Measurements from ENCODE around the gene DNAH17.
"Not testable (repeated sequence)": the region's sequence is repeated elsewhere in the genome, so short reads cannot be mapped to it uniquely, and the experiment has no call there.

The DNAH17 gene

DNA sequence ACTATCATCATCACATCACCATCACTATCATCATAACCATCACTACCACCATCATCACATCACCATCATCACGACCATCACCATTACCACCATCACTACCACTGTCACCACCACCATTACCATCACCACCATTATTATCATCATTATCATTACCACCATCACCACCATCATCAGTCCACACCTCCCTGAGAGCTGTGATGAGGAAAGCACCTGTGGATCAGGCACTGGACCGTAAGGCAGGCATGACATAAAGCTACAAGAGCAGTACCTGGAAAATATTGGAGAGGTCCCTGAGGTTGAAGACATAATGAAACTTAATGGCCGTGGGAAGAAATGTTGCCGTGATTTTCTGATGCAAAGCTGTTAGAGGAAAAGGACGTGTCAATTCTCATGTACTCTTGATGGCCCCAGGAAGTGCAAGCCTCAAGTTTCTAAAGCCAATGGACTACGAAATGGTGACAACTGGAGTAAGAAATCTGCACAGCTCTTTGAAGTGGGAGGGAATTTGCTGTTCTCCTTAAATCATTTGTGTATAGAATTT, 98.4 kb downstream of the DNAH17 start:
- no peak for DNase-seq (ENCODE audit: low spot score)

DNA sequence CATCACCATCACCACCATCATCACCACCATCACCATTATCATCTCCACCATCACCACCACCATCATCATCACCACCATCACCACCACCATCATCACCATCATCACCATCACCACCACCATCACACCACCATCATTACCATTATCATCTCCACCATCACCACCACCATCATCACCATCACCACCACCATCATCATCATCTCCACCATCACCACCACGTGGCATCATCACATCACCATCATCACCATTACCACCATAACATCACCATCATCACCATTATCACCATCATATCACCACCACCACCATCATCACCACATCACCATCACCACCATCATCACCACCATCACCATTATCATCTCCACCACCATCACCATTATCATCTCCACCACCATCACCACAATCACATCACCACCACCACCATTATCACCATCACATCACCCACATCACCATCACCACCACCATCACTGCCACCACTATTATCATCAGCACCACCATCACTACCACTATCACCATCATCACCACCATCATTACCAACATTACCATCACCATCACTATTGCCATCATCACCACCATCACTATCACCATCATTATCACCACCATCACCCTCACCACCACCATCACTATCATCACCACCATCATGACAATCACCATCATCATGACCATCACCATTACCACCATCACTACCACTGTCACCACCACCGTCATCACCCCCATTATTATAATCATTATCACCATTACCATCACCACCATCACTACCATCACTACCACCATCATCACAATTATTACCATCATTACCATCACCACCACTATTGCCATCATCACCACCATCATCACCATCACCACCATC, 99.1 kb downstream of the DNAH17 start:
- no peak for DNase-seq (ENCODE audit: low spot score)

DNA sequence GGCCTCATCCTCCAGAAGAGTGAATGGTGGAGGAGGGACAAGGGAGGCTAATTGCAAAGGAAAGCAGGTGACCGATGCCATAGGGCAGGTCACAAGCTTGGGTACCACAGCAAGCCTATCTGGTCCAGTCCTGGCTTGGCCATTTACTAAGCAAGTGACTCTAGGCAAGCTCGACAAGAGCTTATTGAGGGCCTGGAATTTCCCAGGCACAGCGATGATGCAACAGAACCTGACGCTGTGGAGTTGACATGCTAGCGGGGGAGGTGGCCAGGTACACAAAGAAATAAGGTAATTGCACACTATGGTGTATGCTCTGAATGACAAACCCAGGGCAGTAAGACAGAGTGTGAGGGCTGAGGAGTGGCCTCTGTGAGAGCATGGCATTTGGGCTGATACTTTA, 100.2 kb downstream of the DNAH17 start:
- no peak for DNase-seq (ENCODE audit: low spot score)

DNA sequence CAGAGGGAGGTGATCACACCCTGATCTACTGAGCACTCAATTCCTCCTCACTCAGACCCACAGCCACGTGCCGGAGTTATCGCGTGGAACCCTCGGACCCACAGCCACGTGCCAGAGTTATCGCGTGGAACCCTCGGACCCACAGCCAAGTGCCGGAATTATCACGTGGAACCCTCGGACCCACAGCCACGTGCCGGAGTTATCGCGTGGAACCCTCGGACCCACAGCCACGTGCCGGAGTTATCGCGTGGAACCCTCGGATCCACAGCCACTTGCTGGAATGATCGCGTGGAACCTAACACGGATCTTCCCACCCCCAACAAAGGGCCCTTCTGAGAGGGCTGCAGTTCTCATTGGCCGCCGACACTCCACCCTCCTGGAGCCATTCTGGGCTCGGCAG, 101.0 kb downstream of the DNAH17 start:
- DNase-seq (ENCODE audit: low spot score): no peak

DNA sequence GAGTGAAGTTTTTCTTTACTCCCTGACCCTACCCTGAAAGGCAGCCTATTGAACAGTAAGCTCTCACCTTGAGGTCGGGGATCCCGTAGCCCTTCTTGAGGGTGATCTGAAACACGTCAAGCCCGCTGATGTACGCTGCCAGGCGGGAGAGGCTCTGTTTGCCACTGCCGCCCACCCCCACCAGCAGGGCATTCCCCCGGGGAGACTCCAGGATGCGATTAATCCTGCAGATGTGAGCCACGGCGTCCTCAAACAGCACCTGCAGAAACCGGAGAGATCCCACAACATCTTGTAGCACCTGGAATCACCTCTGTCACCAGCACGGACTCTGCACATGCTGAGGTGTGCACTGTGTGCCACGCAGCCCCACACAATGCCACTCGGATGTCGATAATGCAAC, 102.0 kb downstream of the DNAH17 start:
- no peak for DNase-seq (ENCODE audit: low spot score)

DNA sequence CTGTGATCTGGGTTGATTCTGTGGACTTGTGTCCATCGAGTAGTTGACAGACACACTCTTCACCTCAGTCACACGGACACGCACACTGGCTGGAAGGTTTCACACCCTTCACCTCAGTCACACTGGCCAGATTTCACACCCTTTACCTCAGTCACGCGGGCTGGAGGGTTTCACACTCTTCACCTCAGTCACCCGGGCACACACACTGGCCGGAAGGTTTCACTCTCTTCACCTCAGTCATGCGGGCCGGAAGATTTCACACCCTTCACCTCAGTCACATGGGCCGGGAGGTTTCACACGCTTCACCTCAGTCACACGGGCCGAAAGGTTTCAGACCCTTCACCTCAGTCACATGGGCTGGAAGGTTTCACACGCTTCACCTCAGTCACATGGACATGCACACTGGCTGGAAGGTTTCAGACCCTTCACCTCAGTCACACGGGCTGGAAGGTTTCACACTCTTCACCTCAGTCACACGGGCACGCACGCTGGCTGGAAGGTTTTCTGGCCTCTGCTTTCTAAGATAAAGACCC, 102.5 kb downstream of the DNAH17 start:
- no peak for DNase-seq (ENCODE audit: low spot score)

DNA sequence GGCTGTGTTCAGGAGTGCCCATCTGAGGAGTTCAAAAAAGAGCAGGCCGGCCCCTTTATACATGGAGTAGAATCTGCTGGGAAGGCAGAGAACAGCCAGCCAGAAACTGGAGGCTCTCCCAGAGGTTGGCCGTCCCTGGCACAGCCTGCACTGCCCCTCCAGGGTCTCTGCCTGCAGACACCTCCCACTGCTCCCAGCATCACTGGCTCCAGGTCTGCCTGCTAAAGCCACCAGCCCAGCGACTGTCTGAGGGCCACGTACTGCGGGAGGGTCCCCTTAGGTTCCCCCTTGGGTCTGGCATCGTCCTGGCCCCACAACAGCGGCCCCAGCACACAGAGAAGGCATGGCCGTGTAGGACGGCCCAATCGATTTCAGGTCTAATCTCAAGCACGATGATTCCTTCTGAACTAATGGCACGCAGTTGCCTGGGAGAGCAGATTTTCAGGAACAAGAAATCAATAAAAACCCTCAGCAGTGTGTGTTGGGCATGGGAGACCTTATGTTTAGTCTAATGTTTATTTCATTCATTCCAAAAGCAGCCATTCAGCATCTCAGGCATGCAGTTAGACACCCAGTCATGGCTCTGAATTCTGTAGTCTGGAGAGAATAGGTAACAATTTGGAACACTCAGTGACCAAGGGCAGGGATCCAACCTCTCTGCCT, 103.1 kb downstream of the DNAH17 start:
- no peak for DNase-seq (ENCODE audit: low spot score)

DNA sequence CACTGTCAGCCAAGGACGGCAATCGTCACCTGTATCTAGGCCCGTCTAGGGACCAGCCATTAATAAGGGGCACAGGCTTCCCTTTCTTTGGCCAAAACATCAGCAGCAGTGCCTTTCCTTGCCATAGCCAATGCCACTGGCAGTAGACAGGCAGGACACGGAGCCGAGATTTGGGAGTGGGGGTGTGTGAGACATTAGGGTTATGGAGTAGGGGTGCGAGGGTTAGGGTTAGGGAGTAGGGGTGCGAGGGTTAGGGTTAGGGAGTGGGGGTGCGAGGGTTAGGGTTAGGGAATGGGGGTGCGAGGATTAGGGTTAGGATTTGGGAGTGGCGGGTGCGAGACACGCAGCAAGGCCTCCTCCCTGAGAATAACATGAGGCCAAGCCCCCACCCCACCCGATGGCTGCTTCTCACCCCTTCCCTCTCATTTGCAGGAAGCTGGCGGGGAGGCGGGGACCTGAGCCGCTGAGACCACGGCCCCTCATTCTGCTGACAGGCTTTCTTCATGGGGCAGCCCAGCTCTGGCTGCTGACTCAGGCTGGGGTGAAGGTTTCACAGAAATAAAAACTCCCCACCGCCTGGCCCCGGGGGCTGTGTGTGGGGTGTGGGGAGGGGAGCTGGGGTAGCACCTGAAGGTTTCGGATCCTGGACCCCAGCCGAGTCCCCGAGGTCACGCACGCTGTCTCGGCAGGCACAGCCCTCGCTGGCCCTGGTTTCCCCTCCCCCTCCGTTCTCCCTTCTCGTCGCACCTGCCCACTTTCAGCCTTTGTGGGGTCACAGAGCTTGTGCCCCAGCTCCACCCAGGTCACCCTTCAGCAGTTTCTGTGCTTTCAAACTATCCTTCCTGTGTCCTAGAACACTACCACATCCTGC, 104.9 kb downstream of the DNAH17 start:
- DNase-seq (ENCODE audit: low spot score): no peak

DNA sequence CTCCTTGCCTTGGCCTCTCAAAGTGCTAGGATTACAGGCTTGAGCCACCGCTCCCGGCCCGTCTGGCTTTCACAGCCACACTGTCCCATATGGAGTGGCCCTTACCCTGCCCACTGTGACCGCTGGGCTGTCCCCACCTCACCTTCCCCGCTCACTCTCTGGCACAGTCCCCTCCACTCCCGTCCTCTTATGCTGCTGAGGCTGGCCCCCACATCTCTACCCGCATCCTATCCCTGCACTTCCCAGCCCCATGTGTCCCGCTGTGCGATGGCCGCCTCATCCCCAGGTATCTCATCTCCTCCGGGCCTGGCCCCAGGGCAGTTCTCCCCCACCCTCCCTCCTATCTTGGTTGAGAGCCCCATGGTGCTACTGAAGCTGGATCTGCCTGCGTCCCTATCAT, 105.6 kb downstream of the DNAH17 start:
- DNase-seq (ENCODE audit: low spot score): no peak

DNA sequence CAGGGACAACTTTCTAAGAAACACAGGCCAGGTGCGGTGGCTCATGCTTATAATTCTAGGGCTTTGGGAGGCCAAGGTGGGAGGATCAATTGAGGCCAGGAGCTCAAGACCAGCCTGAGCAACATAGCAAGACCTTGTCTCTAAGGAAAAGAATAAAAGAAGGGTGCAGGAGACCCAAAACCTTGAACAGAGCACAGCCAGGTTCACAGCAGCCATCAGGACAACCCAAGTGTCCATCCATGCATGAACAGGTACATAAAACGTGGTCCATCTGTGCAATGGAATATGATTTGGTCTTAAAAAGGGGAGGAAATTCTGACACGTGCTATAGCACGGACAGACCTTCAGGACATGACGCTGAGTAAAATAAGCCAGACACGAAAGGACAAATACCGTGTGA, 107.8 kb downstream of the DNAH17 start:
- DNase-seq (ENCODE audit: low spot score): no peak

DNA sequence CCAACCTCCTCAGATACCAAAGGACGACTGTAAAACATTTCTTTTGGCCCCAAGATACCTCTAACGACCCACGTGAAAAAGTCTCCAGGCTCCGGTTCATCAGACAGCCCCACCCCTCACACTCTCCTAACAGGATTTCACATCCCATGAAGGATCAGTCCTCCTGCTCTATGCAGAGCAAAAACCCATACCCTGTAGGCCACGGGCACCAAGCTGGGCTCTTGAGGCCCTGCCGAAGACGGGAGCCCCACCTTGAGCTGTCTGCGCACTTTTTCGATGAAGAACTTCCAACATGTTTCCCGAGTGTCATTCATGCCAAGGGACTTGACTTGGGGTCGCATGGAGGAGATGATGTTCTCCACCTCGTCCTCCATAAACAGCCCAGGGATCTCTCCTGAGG, 108.8 kb downstream of the DNAH17 start:
- DNase-seq (ENCODE audit: low spot score): no peak

DNA sequence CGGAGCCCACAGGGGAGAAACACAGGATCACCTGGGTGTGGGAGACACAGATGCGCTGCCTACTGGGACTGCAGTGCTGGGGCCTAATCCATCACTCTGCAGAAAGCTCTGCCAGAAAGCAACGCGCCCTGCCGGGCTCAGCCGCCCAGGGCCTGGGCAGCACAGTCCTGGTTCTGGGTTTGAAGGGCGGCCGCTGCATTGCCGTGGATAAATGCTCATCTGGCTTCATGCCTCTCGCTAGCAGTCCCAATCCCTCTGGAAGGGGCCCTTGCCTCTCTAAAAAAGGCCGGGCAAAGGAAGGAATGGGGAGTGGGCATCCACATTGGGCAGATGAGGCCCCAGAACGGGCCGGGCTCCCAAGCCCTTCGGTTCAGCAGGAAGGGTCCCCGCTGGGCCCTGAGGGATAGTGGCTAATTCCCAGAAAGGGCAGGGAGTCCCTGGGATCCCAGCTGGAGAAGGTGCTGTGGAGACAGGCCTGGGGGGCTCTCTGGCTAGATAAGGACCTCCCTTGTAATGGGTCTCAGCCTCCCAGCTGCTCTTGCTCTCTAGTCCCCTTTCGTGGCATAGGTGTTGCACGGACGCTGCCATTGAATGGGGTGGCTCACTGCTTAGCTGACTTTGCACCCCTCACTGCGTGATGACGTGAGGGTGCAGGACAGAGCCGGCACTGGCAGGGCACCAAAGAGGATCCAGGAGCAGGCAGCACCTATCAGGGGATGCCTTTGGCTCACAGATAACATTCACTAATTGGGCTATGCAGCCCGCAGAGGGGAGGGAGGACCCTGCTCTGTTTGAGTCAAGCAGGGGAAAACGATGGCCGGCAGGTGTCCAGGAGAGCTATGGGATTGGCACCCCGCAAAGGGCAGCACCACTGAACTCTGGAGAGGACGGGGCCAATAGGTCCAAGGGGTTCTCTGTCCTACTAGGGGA, 110.1 kb downstream of the DNAH17 start:
- no peak for DNase-seq (ENCODE audit: low spot score)

DNA sequence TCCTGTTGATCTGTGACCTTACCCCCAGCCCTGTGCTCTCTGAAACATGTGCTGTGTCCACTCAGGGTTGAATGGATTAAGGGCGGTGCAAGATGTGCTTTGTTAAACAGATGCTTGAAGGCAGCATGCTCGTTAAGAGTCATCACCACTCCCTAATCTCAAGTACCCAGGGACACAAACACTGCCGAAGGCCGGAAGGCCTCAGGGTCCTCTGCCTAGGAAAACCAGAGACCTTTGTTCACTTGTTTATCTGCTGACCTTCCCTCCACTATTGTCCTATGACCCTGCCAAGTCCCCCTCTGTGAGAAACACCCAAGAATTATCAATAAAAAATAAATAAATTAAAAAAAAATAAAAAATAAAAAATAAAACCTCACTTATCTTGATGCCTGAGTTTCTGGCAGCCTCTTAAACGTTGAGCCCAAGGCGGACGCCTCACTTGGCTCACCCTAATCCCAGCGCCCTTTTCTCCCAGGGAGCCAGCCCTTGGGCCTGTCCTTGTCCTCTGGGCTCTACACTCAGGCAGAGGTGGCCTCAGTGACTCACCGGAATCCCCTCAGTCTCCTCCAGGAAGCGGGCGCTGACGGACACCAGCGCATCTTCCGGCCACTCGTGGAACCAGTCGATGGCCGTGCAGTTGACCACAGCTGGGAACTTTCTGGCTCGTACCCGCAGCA, 110.9 kb downstream of the DNAH17 start:
- DNase-seq (ENCODE audit: low spot score): not testable (repeated sequence)

DNA sequence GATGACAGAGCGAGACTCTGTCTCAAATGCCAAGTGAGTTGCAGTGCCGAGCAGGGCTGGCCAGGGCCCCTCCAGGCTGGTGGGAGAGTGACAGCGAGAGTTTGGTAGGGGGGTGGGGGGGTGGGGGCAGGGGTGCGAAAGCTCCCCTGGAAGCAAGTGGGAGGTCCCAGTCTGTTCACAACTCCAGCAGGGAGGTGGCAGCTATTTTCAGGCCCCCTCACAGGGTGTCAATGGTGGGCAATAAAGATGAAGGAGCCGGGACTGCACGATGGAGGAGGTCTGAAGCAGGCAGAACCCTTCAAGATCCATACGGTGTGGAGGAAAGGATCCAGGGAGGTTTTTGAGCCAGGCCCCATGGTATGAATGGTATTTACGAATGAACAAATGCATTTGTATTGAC, 115.0 kb downstream of the DNAH17 start:
- no peak for DNase-seq (ENCODE audit: low spot score)

DNA sequence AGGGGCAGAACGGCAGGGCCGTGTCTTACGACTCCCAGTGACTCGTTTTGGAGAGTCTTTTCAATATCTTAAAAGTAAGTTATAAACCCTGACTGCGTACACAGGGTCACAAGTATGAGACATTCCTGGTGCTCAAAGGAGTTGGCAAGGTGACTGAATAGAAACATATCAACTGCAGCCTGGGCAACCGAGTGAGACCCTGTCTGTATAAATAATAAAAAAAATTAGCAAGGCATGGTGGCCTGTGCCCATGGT, 115.5 kb downstream of the DNAH17 start:
- no peak for DNase-seq (ENCODE audit: low spot score)

DNA sequence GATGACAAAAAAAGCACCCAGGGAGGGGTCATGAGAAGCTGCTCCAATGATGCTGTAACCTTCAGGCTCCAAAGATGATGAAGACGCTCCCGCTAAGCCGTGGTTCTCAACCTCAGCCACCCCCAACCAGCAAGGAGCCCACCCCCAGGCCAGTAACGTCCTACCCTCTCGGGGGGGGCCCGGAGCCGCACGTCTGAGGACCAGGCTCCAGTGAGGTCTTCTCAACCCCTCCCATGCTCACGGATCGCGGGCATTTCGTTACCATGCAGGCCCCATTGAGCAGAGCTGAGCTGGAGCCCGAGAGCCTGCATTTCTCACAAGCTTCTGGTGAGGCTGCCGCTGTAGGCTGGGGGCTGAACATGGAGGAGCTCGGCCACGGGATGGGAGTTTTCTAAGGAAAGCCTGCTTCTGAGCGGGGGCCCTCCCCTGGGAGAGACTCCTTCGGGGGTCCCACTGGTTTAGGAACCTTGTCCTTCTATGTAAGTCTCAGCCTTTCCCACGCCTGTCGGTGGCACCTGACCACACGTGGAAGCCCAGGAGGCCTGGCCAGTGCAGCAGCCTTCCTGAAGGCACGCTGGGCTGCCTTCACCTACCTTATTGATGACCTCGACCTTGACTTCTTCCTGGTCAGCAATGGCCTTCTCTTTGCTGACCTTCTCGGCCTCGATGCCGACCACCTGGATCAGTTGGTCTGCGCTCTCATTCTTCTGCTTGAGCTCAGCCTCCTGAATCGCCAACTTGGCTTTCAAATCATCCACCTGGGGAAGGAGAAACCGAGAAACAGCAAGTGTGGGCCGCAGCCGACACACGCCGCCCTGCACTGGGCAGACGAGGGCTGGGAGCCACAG, 116.0 kb downstream of the DNAH17 start:
- DNase-seq (ENCODE audit: low spot score): no peak

DNA sequence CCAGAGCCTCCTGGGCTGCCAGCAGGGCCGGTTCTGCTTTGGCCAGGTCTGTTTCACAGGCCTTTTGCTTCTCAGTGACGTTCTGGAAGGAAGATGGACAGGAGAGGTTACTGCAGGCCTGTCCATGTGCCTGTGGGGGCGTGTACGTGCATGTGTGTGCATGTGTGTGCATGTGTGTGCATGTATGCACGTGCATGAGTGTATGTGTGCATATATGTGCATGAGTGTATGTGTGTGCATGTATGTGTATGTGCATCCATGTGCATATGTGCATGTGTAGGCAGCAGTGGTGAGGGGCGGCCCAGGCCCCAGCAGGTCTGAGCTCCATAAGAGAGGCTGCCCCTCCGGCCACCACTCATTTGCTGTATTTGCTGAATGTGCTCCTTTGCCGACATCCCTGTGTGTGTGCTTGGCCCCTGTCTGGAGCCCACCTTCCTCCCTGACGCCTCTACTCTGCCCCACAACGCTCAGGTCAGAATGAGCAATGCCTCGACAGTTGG, 117.0 kb downstream of the DNAH17 start:
- DNase-seq (ENCODE audit: low spot score): no peak

DNA sequence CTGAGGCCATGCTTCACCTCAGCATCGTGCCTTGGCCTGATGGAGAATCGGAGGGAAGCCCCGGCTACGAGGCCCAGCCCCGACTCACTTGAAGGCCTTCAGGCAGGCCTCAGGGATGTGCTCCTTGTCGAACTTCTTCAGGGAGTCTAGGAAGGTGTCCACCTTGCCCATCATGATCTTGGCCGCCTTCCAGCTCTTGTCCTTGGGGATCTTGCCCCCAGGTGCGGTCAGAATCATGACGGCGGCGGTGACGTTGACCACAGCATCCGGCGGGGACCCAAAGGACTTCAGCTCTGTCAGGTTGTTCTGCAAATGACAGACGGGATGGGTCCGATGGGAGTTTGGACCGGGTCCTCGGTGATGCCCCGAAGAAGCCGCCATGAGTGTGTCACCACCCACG, 117.5 kb downstream of the DNAH17 start:
- DNase-seq (ENCODE audit: low spot score): no peak

DNA sequence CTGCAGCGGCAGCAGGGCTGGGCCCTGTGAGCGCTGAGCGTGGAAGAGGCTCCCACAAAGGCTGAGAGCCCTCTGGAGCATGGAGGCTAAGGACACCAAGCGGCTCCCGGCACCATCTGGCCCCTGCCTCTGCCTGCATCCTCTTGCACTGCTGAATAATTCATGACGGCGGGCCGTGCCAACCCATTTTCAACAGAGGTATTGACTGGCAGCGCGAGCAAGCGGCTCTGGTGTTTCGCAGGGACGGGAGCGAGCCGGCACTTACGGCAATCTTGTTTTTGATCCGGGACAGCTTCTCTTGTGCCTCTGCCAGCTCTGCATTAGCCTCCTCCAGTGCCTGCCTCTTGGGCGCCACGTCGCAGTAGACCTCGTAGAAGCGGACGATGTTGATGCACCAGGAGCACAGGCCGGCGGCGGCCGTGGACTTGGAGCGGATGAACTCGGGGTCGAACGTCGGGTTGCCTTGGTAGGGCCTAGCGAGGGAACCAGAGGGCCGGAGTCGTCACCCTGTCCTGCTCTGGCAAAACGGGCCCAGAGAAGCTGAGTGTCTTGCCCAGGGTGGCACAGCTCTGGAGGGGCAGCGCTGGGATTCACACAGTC, 118.4 kb downstream of the DNAH17 start:
- DNase-seq (ENCODE audit: low spot score): no peak

Data from SK-N-DZ (cell line).